HG02973 (cell line): Measurements from ENCODE around the gene POU3F3.

Source experiments
- ATAC-seq: cut with Tn5 transposase; IDR thresholded peaks from one replicate; pipeline ENCODE4 v1.9.1; 2021; ENCODE audit warnings: moderate library complexity; ENCODE audit not compliant: unreplicated experiment

The POU3F3 gene

GRCh38 chr2:104853534-104854497 lies at the start of gene POU3F3:
Gene POU3F3 (plus strand): TSS chr2:104854115. CDS start chr2:104855511, 1,396 bp downstream.
- ATAC-seq, result no peak

- no peak for ATAC-seq
These were observed 49.6 kb upstream of the POU3F3 start for GRCh38 chr2:104804148-104804890.

GRCh38 chr2:104812286-104812685 lies 41.6 kb upstream of the POU3F3 start:
- no peak for ATAC-seq

- no peak for ATAC-seq
These were observed 37.8 kb upstream of the POU3F3 start for GRCh38 chr2:104816143-104816542.

GRCh38 chr2:104818264-104818663 lies 35.7 kb upstream of the POU3F3 start:
- ATAC-seq, result no peak

- no peak for ATAC-seq
These were observed 33.8 kb upstream of the POU3F3 start for GRCh38 chr2:104820126-104820525.

GRCh38 chr2:104825124-104825865 lies 28.6 kb upstream of the POU3F3 start:
- no peak for ATAC-seq

GRCh38 chr2:104826016-104826415 lies 27.9 kb upstream of the POU3F3 start:
- no peak for ATAC-seq

GRCh38 chr2:104831742-104832141 lies 22.2 kb upstream of the POU3F3 start:
- ATAC-seq, result no peak

GRCh38 chr2:104834431-104835153 lies 19.3 kb upstream of the POU3F3 start:
- no peak for ATAC-seq

- no peak for ATAC-seq
These were observed 17.6 kb upstream of the POU3F3 start for GRCh38 chr2:104836265-104836664.

- ATAC-seq, result no peak
These were observed 17.1 kb upstream of the POU3F3 start for GRCh38 chr2:104836841-104837240.

- no peak for ATAC-seq
These were observed 13.8 kb upstream of the POU3F3 start for GRCh38 chr2:104840156-104840555.

GRCh38 chr2:104840893-104841585 lies 12.9 kb upstream of the POU3F3 start:
- no peak for ATAC-seq

- ATAC-seq, result no peak
These were observed 12.2 kb upstream of the POU3F3 start for GRCh38 chr2:104841744-104842143.

GRCh38 chr2:104844807-104845551 lies 8.9 kb upstream of the POU3F3 start:
- no peak for ATAC-seq

- ATAC-seq, result no peak
These were observed 8.4 kb upstream of the POU3F3 start for GRCh38 chr2:104845552-104845931.

- ATAC-seq, result no peak
These were observed 7.7 kb upstream of the POU3F3 start for GRCh38 chr2:104845946-104846785.
